ENCODE measurements around the gene TAB3. TPM values are rescaled to one million over a fixed set of nuclear protein-coding genes. Genes with fewer than 3 reads are reported as not detected.

Gene TAB3
- total RNA-seq, 1 donor from 2014 or later = 26.1 TPM

DNA sequence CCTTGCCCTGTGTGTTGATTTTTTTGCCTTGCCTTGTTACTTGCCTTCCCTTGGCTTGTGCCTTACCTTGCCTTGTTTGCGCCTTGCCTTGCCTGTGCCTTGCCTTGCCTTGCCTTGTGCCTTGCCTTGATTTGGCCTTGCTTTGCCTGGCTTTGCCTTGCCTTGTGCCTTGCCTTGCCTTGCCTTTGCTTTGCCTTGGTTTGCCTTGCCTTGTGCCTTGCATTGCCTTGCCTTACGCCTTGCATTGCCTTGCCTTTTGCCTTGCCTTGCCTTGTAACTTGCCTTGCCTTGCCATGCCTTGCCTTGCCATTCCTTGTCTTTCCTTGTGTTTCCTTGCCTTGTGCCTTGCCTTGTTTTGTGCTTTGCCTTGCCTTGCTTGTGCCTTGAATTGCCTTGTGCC lies 94.6 kb downstream of the TAB3 start:
- no peaks in the 10 kb centered on the region for H3K9me3 Mint-ChIP-seq
- DNase-seq (ENCODE audit: extremely low spot score, unreplicated experiment) = no peak

DNA sequence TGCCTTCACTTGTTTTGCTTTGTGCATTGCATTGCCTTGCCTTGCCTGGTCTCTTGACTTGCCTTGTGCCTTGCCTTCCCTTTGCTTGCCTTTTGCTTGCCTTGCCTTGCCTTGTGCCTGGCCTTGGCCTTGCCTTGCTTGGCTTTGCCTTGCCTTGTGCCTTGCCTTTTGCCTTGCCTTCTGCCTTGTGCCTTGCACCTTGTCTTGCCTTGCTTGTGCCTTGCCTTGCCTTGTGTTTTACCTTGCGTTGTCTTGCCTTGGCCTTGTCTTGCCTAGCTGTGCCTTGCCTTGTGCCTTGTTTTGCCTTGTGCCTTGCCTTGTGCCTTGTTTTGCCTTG lies 95.3 kb downstream of the TAB3 start:
- Mint-ChIP-seq H3K27ac (no peak overlapping the region), H3K36me3 (no peaks in the 10 kb centered on the region), H3K27me3 (no peaks in the 10 kb centered on the region), H3K9me3 (no peaks in the 10 kb centered on the region), H3K4me1 (ENCODE audit: unreplicated experiment) (no peaks in the 10 kb centered on the region), H3K4me3 (no peak overlapping the region)
- DNase-seq (ENCODE audit: extremely low spot score, unreplicated experiment) = no peak
- TF ChIP-seq, protein P1, sequence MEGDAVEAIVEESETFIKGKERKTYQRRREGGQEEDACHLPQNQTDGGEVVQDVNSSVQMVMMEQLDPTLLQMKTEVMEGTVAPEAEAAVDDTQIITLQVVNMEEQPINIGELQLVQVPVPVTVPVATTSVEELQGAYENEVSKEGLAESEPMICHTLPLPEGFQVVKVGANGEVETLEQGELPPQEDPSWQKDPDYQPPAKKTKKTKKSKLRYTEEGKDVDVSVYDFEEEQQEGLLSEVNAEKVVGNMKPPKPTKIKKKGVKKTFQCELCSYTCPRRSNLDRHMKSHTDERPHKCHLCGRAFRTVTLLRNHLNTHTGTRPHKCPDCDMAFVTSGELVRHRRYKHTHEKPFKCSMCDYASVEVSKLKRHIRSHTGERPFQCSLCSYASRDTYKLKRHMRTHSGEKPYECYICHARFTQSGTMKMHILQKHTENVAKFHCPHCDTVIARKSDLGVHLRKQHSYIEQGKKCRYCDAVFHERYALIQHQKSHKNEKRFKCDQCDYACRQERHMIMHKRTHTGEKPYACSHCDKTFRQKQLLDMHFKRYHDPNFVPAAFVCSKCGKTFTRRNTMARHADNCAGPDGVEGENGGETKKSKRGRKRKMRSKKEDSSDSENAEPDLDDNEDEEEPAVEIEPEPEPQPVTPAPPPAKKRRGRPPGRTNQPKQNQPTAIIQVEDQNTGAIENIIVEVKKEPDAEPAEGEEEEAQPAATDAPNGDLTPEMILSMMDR (conservative IDR thresholded peaks at IDR 0.05) = no peak

More for the DNA sequence above, 94.6 kb downstream of the TAB3 start:
- H3K4me3 Mint-ChIP-seq = no peak overlapping the region
- no peak overlapping the region for H3K27ac Mint-ChIP-seq
- TF ChIP-seq, protein P1 (conservative IDR thresholded peaks at IDR 0.05) = no peak
- no peaks in the 10 kb centered on the region for H3K27me3 Mint-ChIP-seq
- H3K36me3 Mint-ChIP-seq = no peaks in the 10 kb centered on the region
- no peaks in the 10 kb centered on the region for H3K4me1 Mint-ChIP-seq (ENCODE audit: unreplicated experiment)

DNA sequence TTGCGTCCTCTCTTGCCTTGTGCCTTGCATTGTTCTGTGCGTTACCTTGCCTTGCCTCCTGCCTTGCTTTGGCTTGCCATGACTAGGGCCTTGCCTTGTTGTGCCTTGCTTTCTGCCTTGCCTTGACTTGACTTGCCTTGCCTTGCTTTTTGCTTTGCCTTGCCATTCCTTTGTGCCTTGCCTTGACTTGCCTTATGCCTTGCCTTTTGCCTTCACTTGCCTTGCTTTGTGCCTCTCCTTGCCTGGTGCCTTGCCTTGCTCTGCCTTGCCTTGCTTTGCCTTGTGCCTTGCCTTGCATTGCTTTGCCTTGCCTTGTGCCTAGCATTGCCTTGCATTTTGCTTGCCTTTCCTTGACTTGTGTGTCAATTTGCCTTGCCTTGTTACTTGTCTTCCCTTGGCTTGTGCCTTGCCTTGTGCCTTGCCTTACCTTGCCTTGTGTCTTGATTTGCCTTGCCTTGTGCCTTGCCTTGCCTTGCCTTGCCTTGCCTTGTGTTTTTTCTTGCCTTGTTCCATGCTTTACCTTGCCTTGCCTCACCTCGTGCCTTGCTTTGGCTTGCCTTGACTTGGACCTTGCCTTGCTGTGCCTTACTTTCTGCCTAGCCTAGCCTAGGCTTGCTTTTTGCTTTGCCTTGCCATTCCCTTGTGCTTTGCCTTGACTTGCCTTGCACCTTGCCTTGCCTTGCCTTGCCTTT lies 95.8 kb downstream of the TAB3 start:
- no peak overlapping the region for H3K4me3 Mint-ChIP-seq
- no peaks in the 10 kb centered on the region for H3K4me1 Mint-ChIP-seq (ENCODE audit: unreplicated experiment)
- H3K27ac Mint-ChIP-seq = no peak overlapping the region
- no peak for DNase-seq (ENCODE audit: extremely low spot score, unreplicated experiment)
- no peaks in the 10 kb centered on the region for H3K36me3 Mint-ChIP-seq
- TF ChIP-seq, protein P1 (conservative IDR thresholded peaks at IDR 0.05) = no peak
- H3K9me3 Mint-ChIP-seq = no peaks in the 10 kb centered on the region
- no peaks in the 10 kb centered on the region for H3K27me3 Mint-ChIP-seq

DNA sequence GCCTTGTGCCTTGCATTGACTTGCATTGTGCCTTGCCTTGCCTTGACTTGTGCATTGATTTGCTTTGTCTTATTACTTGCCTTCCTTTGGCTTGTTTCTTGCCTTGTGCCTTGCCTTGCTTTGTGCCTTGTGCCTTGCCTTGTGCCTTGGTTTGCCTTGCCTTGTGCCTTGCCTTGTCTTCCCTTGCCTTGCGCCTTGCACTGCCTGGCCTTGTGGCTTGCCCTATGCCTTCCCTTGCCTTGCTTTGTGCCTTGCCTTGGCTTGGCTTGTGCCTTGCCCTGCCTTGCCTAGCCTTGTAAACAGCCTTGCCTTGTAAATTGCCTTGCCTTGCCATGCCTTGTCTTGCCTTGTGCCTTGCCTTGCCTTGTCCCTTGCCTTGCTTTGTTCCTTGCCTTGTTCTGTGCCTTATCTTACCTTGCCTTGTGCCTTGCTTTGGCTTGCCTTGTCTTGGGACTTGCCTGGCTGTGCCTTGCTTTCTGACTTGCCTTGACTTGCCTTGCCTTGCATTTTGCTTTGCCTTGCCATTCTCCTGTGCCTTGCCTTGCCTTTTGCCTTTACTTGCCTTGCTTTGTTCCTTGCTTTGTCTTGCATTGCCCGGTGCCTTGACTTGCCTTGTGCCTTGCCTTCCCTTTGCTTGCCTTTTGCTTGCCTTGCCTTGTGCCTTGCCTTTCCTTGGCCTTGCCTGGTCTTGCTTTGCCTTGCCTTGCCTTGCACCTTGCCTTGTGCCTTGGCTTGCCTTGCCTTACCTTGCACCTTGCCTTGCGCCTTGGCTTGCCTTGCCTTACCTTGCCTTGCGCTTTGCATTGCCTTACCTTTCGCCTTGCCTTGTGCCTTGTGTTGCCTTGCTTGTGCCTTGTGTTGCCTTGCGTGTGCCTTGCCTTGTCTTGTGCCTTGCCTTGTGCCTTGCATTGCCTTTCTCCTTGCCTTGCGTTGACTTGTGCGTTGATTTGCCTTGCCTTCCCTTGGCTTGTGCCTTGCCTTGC lies 97.5 kb downstream of the TAB3 start:
- H3K27ac Mint-ChIP-seq = no peak overlapping the region
- no peaks in the 10 kb centered on the region for H3K36me3 Mint-ChIP-seq
- no peaks in the 10 kb centered on the region for H3K9me3 Mint-ChIP-seq
- TF ChIP-seq, protein P1 (conservative IDR thresholded peaks at IDR 0.05) = no peak
- no peak overlapping the region for H3K4me3 Mint-ChIP-seq
- H3K27me3 Mint-ChIP-seq = no peaks in the 10 kb centered on the region
- DNase-seq (ENCODE audit: extremely low spot score, unreplicated experiment) = peak; percentile 49
- H3K4me1 Mint-ChIP-seq (ENCODE audit: unreplicated experiment) = no peaks in the 10 kb centered on the region

DNA sequence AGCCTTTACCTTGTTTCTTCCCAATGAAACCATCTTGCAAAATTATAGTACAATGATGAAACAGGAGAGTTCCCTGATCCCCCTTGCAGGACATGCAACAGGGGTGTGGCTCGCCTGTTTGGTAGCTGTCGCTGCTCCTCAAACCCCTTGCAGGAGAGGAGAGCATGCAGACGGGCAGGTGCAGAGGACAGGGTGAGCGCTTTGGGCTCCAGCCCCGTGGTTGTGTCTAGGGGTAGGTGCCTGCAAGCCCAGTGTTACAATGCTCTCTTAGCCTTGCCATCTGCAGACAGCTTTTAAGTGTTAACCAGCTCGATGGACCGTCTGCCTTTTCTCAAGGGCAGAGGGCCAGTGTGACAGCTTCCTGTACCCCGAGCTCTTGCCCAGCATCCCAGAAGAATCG lies 102.0 kb downstream of the TAB3 start:
- Mint-ChIP-seq H3K4me1 (ENCODE audit: unreplicated experiment) (no peaks in the 10 kb centered on the region), H3K27me3 (no peaks in the 10 kb centered on the region), H3K27ac (no peak overlapping the region), H3K9me3 (no peaks in the 10 kb centered on the region), H3K4me3 (no peak overlapping the region), H3K36me3 (no peaks in the 10 kb centered on the region)
- peak; percentile 39 for DNase-seq (ENCODE audit: extremely low spot score, unreplicated experiment)
- TF ChIP-seq, protein P1 (conservative IDR thresholded peaks at IDR 0.05) = no peak

Measured in type B pancreatic cell (in vitro differentiated cells).